RWPE2 (cell line): Measurements from ENCODE around the gene HAO2.

Source experiments
- ATAC-seq: fragments of 200-7000 bp; cut with Tn5 transposase; 3 replicates; pipeline ENCODE4 v1.9.1; 2021; ENCODE audit warnings: low read depth
- DNase-seq: peaks from one replicate; pipeline ENCODE4 v3.0.0-alpha.2; 2020; ENCODE audit warnings: low spot score
- H3K27ac ChIP-seq: fragments of 450-650 bp; 2 replicates; pipeline ENCODE4 v1.5.1; 2017; ENCODE audit warnings: mild to moderate bottlenecking; ENCODE audit not compliant: poor library complexity, severe bottlenecking
- H3K27me3 ChIP-seq: fragments of 250-450 bp; sonication (Bioruptor Pico); 2 replicates; pipeline ENCODE4 v1.5.1; 2021; ENCODE audit warnings: mild to moderate bottlenecking, moderate library complexity; ENCODE audit not compliant: insufficient read depth, poor library complexity, severe bottlenecking
- H3K36me3 ChIP-seq: fragments of 250-450 bp; sonication (Bioruptor Pico); 2 replicates; pipeline ENCODE4 v1.5.1; 2020; ENCODE audit warnings: low read depth, mild to moderate bottlenecking, moderate library complexity
- H3K4me1 ChIP-seq: fragments of 250-450 bp; sonication (Bioruptor Pico); 2 replicates; pipeline ENCODE4 v1.5.1; 2021; ENCODE audit warnings: mild to moderate bottlenecking, moderate library complexity; ENCODE audit not compliant: insufficient read depth, poor library complexity, severe bottlenecking
- H3K4me3 ChIP-seq: fragments of 250-450 bp; sonication (Bioruptor Pico); 2 replicates; pipeline ENCODE4 v1.5.1; 2021; ENCODE audit warnings: mild to moderate bottlenecking, moderate library complexity; ENCODE audit not compliant: severe bottlenecking
- H3K9me3 ChIP-seq: fragments of 250-450 bp; sonication (Bioruptor Pico); 2 replicates; pipeline ENCODE4 v1.5.1; 2021; ENCODE audit warnings: mild to moderate bottlenecking, moderate library complexity; ENCODE audit not compliant: severe bottlenecking
- CTCF ChIP-seq: fragments of 450-650 bp; IDR thresholded peaks from one replicate; pipeline ENCODE4 v1.5.1; 2017; ENCODE audit warnings: mild to moderate bottlenecking, moderate library complexity; ENCODE audit not compliant: poor library complexity, severe bottlenecking

The HAO2 gene

GRCh38 chr1:119379117-119379516 lies 10.5 kb downstream of the HAO2 start:
- no peaks in the 10 kb centered on the region for H3K9me3 ChIP-seq
- ATAC-seq = no peak
- H3K4me3 ChIP-seq = no peak overlapping the region
- H3K27ac ChIP-seq = no peak overlapping the region
- no peaks in the 10 kb centered on the region for H3K27me3 ChIP-seq
- no peaks in the 10 kb centered on the region for H3K36me3 ChIP-seq
- no peak for TF ChIP-seq CTCF
- no peak for DNase-seq
- no peaks in the 10 kb centered on the region for H3K4me1 ChIP-seq

- no peak for TF ChIP-seq CTCF
- H3K36me3 ChIP-seq = no peaks in the 10 kb centered on the region
- ATAC-seq = no peak
Measured at GRCh38 chr1:119380304-119380703, 11.7 kb downstream of the HAO2 start.

GRCh38 chr1:119380983-119381662 lies 12.5 kb downstream of the HAO2 start:
- ATAC-seq (no peak), DNase-seq (no peak)
- Histone ChIP-seq H3K36me3 (no peaks in the 10 kb centered on the region), H3K27ac (no peak overlapping the region), H3K4me1 (no peaks in the 10 kb centered on the region), H3K27me3 (no peaks in the 10 kb centered on the region), H3K9me3 (no peaks in the 10 kb centered on the region), H3K4me3 (no peak overlapping the region)
- no peak for TF ChIP-seq CTCF

More at GRCh38 chr1:119380304-119380703, 11.7 kb downstream of the HAO2 start:
- Histone ChIP-seq H3K27ac (no peak overlapping the region), H3K27me3 (no peaks in the 10 kb centered on the region), H3K4me3 (no peak overlapping the region), H3K9me3 (no peaks in the 10 kb centered on the region), H3K4me1 (no peaks in the 10 kb centered on the region)
- no peak for DNase-seq

GRCh38 chr1:119384591-119384990 lies 16.0 kb downstream of the HAO2 start:
- H3K27me3 ChIP-seq = peaks cover 8% of the 10 kb centered on the region
- no peak for ATAC-seq
- H3K4me3 ChIP-seq = no peak overlapping the region
- no peaks in the 10 kb centered on the region for H3K36me3 ChIP-seq
- no peak for TF ChIP-seq CTCF
- H3K4me1 ChIP-seq = no peaks in the 10 kb centered on the region
- H3K27ac ChIP-seq = no peak overlapping the region
- H3K9me3 ChIP-seq = no peaks in the 10 kb centered on the region
- DNase-seq = no peak

- DNase-seq = no peak
- Histone ChIP-seq H3K27ac (no peak overlapping the region), H3K36me3 (no peaks in the 10 kb centered on the region), H3K9me3 (no peaks in the 10 kb centered on the region), H3K4me1 (no peaks in the 10 kb centered on the region), H3K4me3 (no peak overlapping the region), H3K27me3 (peaks cover 8% of the 10 kb centered on the region)
- ATAC-seq = no peak
- no peak for TF ChIP-seq CTCF
Measured at GRCh38 chr1:119385650-119386049, 17.1 kb downstream of the HAO2 start.
